ENCODE data around the gene KRT74. TPM values are rescaled to one million over a fixed set of nuclear protein-coding genes. Genes with fewer than 3 reads are reported as not detected.

KRT74 gene
- total RNA-seq, 1 experiment from 2014 or later = not detected

DNA sequence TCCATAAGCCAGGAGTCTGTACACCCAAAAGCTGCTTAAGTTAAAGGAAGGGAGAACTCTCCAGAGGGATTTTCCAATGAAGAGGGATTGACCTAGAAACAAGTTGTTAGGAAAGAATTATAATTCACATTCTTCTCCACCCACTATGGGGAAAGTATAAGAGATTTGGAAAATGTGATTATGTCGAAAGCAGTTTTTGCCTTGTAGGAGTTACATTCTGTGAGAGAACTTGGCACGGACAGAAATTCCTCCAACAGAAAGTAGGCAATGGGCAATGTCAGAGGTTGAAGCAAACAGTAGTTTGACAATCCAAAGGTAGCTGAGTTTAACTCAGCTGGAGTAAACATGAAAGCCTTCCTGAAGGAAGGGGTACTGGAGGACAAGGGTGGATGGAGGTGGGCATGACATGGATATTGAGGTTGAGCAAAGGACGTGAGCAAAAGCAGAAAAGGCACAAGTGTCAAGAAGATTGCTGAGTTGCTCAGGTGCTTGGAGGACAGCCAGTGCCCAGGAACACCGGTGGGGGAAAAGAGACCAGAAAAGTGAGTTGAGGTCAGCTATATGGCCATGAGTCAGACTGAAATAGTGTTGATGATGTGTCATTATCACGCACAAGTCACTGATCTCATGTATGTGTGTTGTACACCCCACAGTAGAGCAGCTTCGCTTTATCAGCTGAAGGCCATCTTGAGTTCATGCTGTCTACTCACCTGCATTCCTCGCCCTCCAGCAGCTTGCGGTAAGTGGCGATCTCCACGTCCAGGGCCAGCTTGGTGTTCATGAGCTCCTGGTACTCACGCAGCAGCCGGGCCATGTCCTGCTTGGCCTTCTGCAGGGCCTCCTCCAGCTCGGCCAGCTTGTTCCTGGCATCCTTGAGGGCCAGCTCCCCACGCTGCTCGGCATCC is 57.5 kb downstream of the KRT74 start:
- H3K4me1 Mint-ChIP-seq = no peaks in the 10 kb centered on the region
- H3K27ac Mint-ChIP-seq = no peak overlapping the region
- DNase-seq (ENCODE audit: low spot score) = no peak
- POLR2A ChIA-PET = no interaction called here
- no peak overlapping the region for H3K4me3 Mint-ChIP-seq
- H3K9me3 Mint-ChIP-seq = peaks cover 8% of the 10 kb centered on the region
- TF ChIP-seq TP53 (CRISPR knock-in tag; IDR thresholded peaks at IDR 0.05) (no peak), TEAD1 (CRISPR knock-in tag; IDR thresholded peaks at IDR 0.05) (no peak), NFATC4 (CRISPR knock-in tag; IDR thresholded peaks at IDR 0.05) (no peak), ZNF232 (CRISPR knock-in tag; IDR thresholded peaks at IDR 0.05) (no peak), NR2C2 (CRISPR knock-in tag; IDR thresholded peaks at IDR 0.05) (no peak), SMAD4 (CRISPR knock-in tag; IDR thresholded peaks at IDR 0.05) (no peak), ZNF121 (CRISPR knock-in tag; IDR thresholded peaks at IDR 0.05) (no peak), SP1 (CRISPR knock-in tag; conservative IDR thresholded peaks at IDR 0.05) (no peak), ZNF396 (CRISPR knock-in tag; IDR thresholded peaks at IDR 0.05; ENCODE audit: borderline replicate concordance) (no peak), JAZF1 (CRISPR knock-in tag; IDR thresholded peaks at IDR 0.05) (no peak), KAT7 (CRISPR knock-in tag; IDR thresholded peaks at IDR 0.05; ENCODE audit: borderline replicate concordance) (no peak)
- TF ChIP-seq, protein P1, sequence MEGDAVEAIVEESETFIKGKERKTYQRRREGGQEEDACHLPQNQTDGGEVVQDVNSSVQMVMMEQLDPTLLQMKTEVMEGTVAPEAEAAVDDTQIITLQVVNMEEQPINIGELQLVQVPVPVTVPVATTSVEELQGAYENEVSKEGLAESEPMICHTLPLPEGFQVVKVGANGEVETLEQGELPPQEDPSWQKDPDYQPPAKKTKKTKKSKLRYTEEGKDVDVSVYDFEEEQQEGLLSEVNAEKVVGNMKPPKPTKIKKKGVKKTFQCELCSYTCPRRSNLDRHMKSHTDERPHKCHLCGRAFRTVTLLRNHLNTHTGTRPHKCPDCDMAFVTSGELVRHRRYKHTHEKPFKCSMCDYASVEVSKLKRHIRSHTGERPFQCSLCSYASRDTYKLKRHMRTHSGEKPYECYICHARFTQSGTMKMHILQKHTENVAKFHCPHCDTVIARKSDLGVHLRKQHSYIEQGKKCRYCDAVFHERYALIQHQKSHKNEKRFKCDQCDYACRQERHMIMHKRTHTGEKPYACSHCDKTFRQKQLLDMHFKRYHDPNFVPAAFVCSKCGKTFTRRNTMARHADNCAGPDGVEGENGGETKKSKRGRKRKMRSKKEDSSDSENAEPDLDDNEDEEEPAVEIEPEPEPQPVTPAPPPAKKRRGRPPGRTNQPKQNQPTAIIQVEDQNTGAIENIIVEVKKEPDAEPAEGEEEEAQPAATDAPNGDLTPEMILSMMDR (IDR thresholded peaks at IDR 0.05) = no peak
- TF ChIP-seq, protein P2, sequence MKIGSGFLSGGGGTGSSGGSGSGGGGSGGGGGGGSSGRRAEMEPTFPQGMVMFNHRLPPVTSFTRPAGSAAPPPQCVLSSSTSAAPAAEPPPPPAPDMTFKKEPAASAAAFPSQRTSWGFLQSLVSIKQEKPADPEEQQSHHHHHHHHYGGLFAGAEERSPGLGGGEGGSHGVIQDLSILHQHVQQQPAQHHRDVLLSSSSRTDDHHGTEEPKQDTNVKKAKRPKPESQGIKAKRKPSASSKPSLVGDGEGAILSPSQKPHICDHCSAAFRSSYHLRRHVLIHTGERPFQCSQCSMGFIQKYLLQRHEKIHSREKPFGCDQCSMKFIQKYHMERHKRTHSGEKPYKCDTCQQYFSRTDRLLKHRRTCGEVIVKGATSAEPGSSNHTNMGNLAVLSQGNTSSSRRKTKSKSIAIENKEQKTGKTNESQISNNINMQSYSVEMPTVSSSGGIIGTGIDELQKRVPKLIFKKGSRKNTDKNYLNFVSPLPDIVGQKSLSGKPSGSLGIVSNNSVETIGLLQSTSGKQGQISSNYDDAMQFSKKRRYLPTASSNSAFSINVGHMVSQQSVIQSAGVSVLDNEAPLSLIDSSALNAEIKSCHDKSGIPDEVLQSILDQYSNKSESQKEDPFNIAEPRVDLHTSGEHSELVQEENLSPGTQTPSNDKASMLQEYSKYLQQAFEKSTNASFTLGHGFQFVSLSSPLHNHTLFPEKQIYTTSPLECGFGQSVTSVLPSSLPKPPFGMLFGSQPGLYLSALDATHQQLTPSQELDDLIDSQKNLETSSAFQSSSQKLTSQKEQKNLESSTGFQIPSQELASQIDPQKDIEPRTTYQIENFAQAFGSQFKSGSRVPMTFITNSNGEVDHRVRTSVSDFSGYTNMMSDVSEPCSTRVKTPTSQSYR (CRISPR knock-in tag; IDR thresholded peaks at IDR 0.05) = no peak
- TF ChIP-seq, protein P3, sequence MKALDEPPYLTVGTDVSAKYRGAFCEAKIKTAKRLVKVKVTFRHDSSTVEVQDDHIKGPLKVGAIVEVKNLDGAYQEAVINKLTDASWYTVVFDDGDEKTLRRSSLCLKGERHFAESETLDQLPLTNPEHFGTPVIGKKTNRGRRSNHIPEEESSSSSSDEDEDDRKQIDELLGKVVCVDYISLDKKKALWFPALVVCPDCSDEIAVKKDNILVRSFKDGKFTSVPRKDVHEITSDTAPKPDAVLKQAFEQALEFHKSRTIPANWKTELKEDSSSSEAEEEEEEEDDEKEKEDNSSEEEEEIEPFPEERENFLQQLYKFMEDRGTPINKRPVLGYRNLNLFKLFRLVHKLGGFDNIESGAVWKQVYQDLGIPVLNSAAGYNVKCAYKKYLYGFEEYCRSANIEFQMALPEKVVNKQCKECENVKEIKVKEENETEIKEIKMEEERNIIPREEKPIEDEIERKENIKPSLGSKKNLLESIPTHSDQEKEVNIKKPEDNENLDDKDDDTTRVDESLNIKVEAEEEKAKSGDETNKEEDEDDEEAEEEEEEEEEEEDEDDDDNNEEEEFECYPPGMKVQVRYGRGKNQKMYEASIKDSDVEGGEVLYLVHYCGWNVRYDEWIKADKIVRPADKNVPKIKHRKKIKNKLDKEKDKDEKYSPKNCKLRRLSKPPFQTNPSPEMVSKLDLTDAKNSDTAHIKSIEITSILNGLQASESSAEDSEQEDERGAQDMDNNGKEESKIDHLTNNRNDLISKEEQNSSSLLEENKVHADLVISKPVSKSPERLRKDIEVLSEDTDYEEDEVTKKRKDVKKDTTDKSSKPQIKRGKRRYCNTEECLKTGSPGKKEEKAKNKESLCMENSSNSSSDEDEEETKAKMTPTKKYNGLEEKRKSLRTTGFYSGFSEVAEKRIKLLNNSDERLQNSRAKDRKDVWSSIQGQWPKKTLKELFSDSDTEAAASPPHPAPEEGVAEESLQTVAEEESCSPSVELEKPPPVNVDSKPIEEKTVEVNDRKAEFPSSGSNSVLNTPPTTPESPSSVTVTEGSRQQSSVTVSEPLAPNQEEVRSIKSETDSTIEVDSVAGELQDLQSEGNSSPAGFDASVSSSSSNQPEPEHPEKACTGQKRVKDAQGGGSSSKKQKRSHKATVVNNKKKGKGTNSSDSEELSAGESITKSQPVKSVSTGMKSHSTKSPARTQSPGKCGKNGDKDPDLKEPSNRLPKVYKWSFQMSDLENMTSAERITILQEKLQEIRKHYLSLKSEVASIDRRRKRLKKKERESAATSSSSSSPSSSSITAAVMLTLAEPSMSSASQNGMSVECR (CRISPR knock-in tag; IDR thresholded peaks at IDR 0.05; ENCODE audit: borderline replicate concordance) = no peak
- no peak for ATAC-seq
- CTCF ChIA-PET = interaction anchor here (0.7 to 3.6 kb wide), 4 partner anchors 88 to 363 kb away, joined by 3 to 13 read pairs (median 3); no protein-coding TSS in a partner anchor
- H3K27me3 Mint-ChIP-seq (ENCODE audit: low read depth) = no peaks in the 10 kb centered on the region; the same call in 1 of the 2 replicates
- H3K36me3 Mint-ChIP-seq = peaks cover 2% of the 10 kb centered on the region; the same call in 1 of the 2 replicates

Other genes starting within 250 kb of the KRT74 start
- gene KRT85, start 206.4 kb downstream of the KRT74 start, total RNA-seq (2021) = not detected in 3 replicates
- gene KRT84, start 188.2 kb downstream of the KRT74 start, total RNA-seq (2021) = not detected in 3 replicates
- gene KRT82, start 167.5 kb downstream of the KRT74 start, total RNA-seq (2021) = not detected in 3 replicates
- not detected in 3 replicates for gene KRT75, start 139.5 kb downstream of the KRT74 start, total RNA-seq (2021)
- gene KRT6B, start 121.7 kb downstream of the KRT74 start, total RNA-seq (2021) = not detected in 3 replicates
- gene KRT6C, start 100.0 kb downstream of the KRT74 start, total RNA-seq (2021) = not detected in 3 replicates
- gene KRT6A, start 80.6 kb downstream of the KRT74 start, total RNA-seq (2021) = not detected in 3 replicates
- gene KRT5, start 53.4 kb downstream of the KRT74 start, total RNA-seq (2021) = not detected in 3 replicates
- gene KRT71, start 20.7 kb downstream of the KRT74 start, total RNA-seq (2021) = not detected in 3 replicates
- 0.11 TPM in 1 of 3 replicates, not detected in the others for gene KRT72, start 27.6 kb upstream of the KRT74 start, total RNA-seq (2021)
- not detected in 3 replicates for gene KRT73, start 44.7 kb upstream of the KRT74 start, total RNA-seq (2021)
- not detected in 3 replicates for gene KRT2, start 78.4 kb upstream of the KRT74 start, total RNA-seq (2021)
- not detected in 3 replicates for gene KRT1, start 106.6 kb upstream of the KRT74 start, total RNA-seq (2021)
- not detected in 3 replicates for gene KRT77, start 129.7 kb upstream of the KRT74 start, total RNA-seq (2021)
- not detected in 3 replicates for gene KRT76, start 203.5 kb upstream of the KRT74 start, total RNA-seq (2021)
- gene KRT3, start 222.3 kb upstream of the KRT74 start, total RNA-seq (2021) = not detected in 3 replicates
- not detected in 3 replicates for gene KRT4, start 240.3 kb upstream of the KRT74 start, total RNA-seq (2021)